GM19438 (cell line): ENCODE data around the gene EPB41L1.

Source experiments
- ATAC-seq: cut with Tn5 transposase; IDR thresholded peaks from one replicate; pipeline ENCODE4 v1.9.1; 2021; ENCODE audit warnings: low read depth; ENCODE audit not compliant: unreplicated experiment

Gene EPB41L1

GRCh38 chr20:36216314-36217025, 61.9 kb downstream of the EPB41L1 start:
- ATAC-seq: no peak

- ATAC-seq: no peak
These were observed 62.7 kb downstream of the EPB41L1 start for GRCh38 chr20:36217226-36217625.

- no peak for ATAC-seq
These were observed 64.0 kb downstream of the EPB41L1 start for GRCh38 chr20:36218380-36219064.

- ATAC-seq: no peak
These were observed 65.2 kb downstream of the EPB41L1 start for GRCh38 chr20:36219671-36220220.

- no peak for ATAC-seq
These were observed 71.1 kb downstream of the EPB41L1 start for GRCh38 chr20:36225666-36226065.

GRCh38 chr20:36228770-36229169, 74.2 kb downstream of the EPB41L1 start:
- ATAC-seq: no peak

- ATAC-seq: no peak
These were observed 75.5 kb downstream of the EPB41L1 start for GRCh38 chr20:36230019-36230418.

- no peak for ATAC-seq
These were observed 76.8 kb downstream of the EPB41L1 start for GRCh38 chr20:36231331-36231730.

GRCh38 chr20:36234771-36235320, 80.3 kb downstream of the EPB41L1 start:
- ATAC-seq: no peak

GRCh38 chr20:36235892-36236785, 81.6 kb downstream of the EPB41L1 start, which contains the start of gene AAR2:
Gene AAR2, plus strand, starts transcription at chr20:36236478. Its CDS starts 3,391 bp downstream, at chr20:36239869.
- ATAC-seq: peak; percentile 80

GRCh38 chr20:36236786-36237121, 82.2 kb downstream of the EPB41L1 start:
- no peak for ATAC-seq

GRCh38 chr20:36237477-36237876, 82.9 kb downstream of the EPB41L1 start:
- no peak for ATAC-seq

- no peak for ATAC-seq
These were observed 83.6 kb downstream of the EPB41L1 start for GRCh38 chr20:36238153-36238552.

- ATAC-seq: no peak
These were observed 84.2 kb downstream of the EPB41L1 start for GRCh38 chr20:36238760-36239159.

GRCh38 chr20:36240076-36240475, 85.5 kb downstream of the EPB41L1 start:
- no peak for ATAC-seq

GRCh38 chr20:36241678-36242077, 87.1 kb downstream of the EPB41L1 start:
- ATAC-seq: no peak

- ATAC-seq: no peak
These were observed 89.2 kb downstream of the EPB41L1 start for GRCh38 chr20:36243726-36244125.

GRCh38 chr20:36246401-36246800, 91.9 kb downstream of the EPB41L1 start:
- no peak for ATAC-seq

GRCh38 chr20:36248836-36249235, 94.3 kb downstream of the EPB41L1 start:
- no peak for ATAC-seq

- ATAC-seq: no peak
These were observed 94.9 kb downstream of the EPB41L1 start for GRCh38 chr20:36249450-36249849.

GRCh38 chr20:36251426-36251825, 96.9 kb downstream of the EPB41L1 start:
- ATAC-seq: no peak
